Adrenal gland (tissue), 12 donors: ENCODE data around the gene EPHA10. TPM values are rescaled to one million over a fixed set of nuclear protein-coding genes. Genes with fewer than 3 reads are reported as not detected.
A peak's percentile ranks its signal among the peaks of the same experiment; 100 is the strongest.

Source experiments
- DNase-seq, 7 donors: peaks; one replicate each; pipeline ENCODE4 v3.0.0-alpha.2; 2019 to 2020
- H3K27ac ChIP-seq, 5 donors: fragments of 200-600 bp; sonication (generic) in 4 of 5; 1 replicate in 3 of 5; 2 replicates in 2 of 5; pipeline versions ENCODE4 v1.5.1 to v1.8.0; 2016 to 2020; ENCODE audit warnings: mild to moderate bottlenecking in 1 of 5
- H3K27me3 ChIP-seq: fragments of 200-600 bp; 2 replicates; pipeline ENCODE4 v1.8.0; 2021
- H3K36me3 ChIP-seq, 2 donors: fragments of 200-600 bp; replicated peaks in 1 of 2; 1 replicate in 1 of 2; 2 replicates in 1 of 2; pipeline versions ENCODE4 v1.5.1 to v1.8.0; 2018 to 2022
- H3K4me1 ChIP-seq, 2 donors: fragments of 200-600 bp; replicated peaks in 1 of 2; 1 replicate in 1 of 2; 2 replicates in 1 of 2; pipeline versions ENCODE4 v1.5.1 to v1.8.0; 2018 to 2021
- H3K4me3 ChIP-seq, 4 donors: fragments of 200-600 bp; sonication (generic) in 3 of 4; one replicate each; pipeline ENCODE4 v1.5.1; 2016 to 2018
- H3K9me3 ChIP-seq, 3 donors: fragments of 200-600 bp; sonication (generic) in 1 of 3; replicated peaks in 1 of 3; 1 replicate in 2 of 3; 2 replicates in 1 of 3; pipeline versions ENCODE4 v1.5.1 to v1.8.0; 2016 to 2021
- POLR2A ChIP-seq, 2 donors: fragments of 450-650 bp; IDR thresholded peaks; one replicate each; pipeline ENCODE4 v1.6.1; 2017; ENCODE audit warnings: antibody characterized with exemption in 2 of 2, mild to moderate bottlenecking in 2 of 2, moderate library complexity in 1 of 2
- WGBS, 4 donors: extraction: QIAGEN DNeasy Blood & Tissue Kit in 2 of 4; methylation state at CpG; one replicate each; pipeline versions ENCODE4 v1.1.5 to v1.1.7; 2013 to 2017; 5-methylcytosine and 5-hydroxymethylcytosine counted together
- intact Hi-C, 2 donors: fragments of 100-400 bp; cut with DNase I; formaldehyde crosslinking; loops; one replicate each; pipeline versions ENCODE4 v1.14.1 to v1.15.0; 2022 to 2023
- polyA plus RNA-seq, 3 donors: library from polyadenylated mRNA; stranded (reverse); fragments of 200-250 nt in 2 of 3; fragments of 350-450 nt in 1 of 3; fragmentation: Illumina TruSeq in 1 of 3; extraction: RNeasy Lipid Tissue Mini Kit (QIAGEN cat#74804) in 1 of 3; gene quantifications; one replicate each; pipeline ENCODE4 v1.2.3, GENCODE V29; 2013 to 2014
- total RNA-seq, 9 donors: library from RNA; depleted of rRNA in 4 of 9; stranded (reverse); fragments of >200 nt in 4 of 9; fragments of 120-200 nt in 1 of 9; fragmentation: NEBNext Ultra II Directional in 1 of 9; extraction: Animal tissue kit (Norgen Biotek cat#: 25700) in 1 of 9; gene quantifications; one replicate each; pipeline versions ENCODE4 v1.1.0 to v1.2.4, GENCODE V29; 2013 to 2023
- TF ChIP-seq, protein P1 (sequence below), 6 experiments: fragments of 450-650 bp in 4 of 6; fragments of 200-600 bp in 2 of 6; sonication (generic) in 1 of 6; IDR thresholded peaks; 1 replicate in 5 of 6; 2 replicates in 1 of 6; pipeline versions ENCODE4 v1.5.1 to v1.8.0; 2016 to 2021; ENCODE audit warnings: antibody characterized with exemption in 6 of 6, mild to moderate bottlenecking in 2 of 6, moderate library complexity in 1 of 6
- donor health status: healthy with polysubstance abuse.
- donor health status: Bipolar disorder and iron deficiency.
- donor health status: DM: yes; HTN: yes; CAD: no.
- donor health status: DM: no; HTN: no; CAD: no.
- donor health status: DM: no; HTN: no; CAD: no.
- donor health status: DM: yes; HTN: yes; CAD: no.

Gene EPHA10
- total and polyA plus RNA-seq, 12 donors = 0.06 to 3.9 (median 0.48) TPM

DNA sequence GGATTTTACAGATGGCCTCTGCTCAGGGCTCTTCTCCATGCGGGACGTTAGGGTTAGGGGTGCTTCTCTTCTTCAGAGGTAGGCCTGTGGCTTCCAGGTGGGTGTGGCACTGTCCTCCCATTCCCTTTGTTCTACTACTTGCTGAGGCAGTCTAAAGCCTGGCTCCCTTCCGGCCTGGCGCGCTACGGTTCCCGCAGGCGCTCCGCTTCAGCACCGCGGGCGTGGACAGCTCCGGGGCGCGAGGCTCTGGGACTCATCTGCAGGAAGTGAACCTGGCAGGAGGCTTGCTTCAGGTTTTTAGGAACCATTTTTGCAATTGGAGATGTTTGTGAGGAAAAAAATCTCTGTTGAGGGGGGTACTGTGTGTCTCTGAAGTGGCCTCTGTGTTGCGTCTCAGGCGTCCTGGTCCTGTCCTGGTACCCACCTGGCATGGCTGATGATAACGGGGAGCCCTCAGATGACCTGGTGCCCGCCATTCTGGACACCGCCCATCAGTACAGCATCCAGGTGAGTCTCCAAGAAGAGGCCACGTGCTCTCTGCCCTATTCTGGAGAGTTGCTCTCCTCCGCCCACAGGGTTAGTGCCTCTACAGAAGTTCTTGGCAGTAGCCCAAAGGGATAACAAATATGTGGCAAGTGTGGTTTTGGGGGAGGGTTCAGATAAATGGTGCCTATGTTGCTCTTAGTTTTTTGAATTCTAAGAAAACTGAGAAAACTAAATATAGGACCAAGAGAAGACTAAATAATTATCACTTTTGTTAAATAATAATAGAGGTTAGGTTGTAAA is 30.6 kb upstream of the EPHA10 start:
- intact Hi-C loops = no loop called here

DNA sequence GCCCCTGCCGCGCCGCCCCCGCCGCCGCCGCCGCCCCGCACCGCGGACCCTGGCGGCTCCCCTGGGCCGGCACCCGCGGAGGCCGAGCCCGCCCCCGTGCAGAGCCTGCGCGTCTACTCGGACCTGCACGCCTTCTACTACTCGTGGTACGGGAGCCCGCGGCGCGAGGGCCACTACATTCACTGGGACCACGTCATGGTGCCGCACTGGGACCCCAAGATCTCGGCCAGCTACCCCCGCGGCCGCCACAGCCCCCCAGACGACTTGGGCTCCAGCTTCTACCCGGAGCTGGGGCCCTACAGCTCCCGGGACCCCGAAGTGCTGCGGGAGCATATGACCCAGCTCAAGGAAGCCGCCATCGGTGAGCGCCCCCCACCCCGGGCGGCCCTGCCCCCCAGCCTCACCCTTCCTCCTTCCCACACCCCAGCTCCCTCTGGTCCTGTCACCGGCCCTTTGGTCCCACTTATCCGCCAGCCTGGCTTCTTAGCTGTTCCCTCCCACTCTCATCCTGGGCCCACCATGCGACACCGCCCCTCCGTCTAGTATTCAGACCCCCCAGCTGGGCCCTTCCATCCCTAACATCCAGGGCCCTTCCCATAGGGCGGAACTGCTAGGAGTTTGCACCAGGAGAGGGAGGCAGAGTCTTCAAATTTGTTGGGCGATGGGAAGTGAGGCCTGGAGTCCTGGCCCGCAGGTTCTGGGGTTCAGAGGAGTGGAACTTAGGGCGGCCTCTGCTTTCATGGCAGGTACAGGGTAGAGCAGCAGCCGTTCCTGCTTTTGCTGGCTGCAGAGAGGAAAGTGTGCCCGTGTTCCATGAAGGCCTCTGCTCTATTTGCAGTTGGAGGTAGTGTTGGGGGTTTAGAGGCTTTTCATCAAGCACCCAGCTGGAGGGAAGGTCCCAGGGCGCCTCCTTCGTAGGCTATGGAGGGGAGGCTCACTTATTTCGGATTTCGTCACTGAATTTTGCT is 29.7 kb upstream of the EPHA10 start:
- no peaks in the 10 kb centered on the region for H3K36me3 ChIP-seq
- H3K27ac ChIP-seq = no peak overlapping the region
- no peaks in the 10 kb centered on the region for H3K9me3 ChIP-seq
- peak overlapping the region in 1 of 4 donors; percentile 79 for H3K4me3 ChIP-seq
- 14 to 43% (median 28%) methylated on average over 9 to 59 of the region's 59 CpGs for WGBS, 4 donors
- H3K27me3 ChIP-seq = no peaks in the 10 kb centered on the region
- TF ChIP-seq POLR2A (IDR thresholded peaks at IDR 0.05) = no peak
- TF ChIP-seq, protein P1, sequence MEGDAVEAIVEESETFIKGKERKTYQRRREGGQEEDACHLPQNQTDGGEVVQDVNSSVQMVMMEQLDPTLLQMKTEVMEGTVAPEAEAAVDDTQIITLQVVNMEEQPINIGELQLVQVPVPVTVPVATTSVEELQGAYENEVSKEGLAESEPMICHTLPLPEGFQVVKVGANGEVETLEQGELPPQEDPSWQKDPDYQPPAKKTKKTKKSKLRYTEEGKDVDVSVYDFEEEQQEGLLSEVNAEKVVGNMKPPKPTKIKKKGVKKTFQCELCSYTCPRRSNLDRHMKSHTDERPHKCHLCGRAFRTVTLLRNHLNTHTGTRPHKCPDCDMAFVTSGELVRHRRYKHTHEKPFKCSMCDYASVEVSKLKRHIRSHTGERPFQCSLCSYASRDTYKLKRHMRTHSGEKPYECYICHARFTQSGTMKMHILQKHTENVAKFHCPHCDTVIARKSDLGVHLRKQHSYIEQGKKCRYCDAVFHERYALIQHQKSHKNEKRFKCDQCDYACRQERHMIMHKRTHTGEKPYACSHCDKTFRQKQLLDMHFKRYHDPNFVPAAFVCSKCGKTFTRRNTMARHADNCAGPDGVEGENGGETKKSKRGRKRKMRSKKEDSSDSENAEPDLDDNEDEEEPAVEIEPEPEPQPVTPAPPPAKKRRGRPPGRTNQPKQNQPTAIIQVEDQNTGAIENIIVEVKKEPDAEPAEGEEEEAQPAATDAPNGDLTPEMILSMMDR (IDR thresholded peaks at IDR 0.05) = no peak
- intact Hi-C loops = no loop called here
- H3K4me1 ChIP-seq = peaks cover 6 to 11% of the 10 kb centered on the region in 2 donors
- no peak for DNase-seq

More for the DNA sequence above, 30.6 kb upstream of the EPHA10 start:
- Histone ChIP-seq H3K27me3 (no peaks in the 10 kb centered on the region), H3K36me3 (no peaks in the 10 kb centered on the region), H3K4me1 (peaks cover 6 to 11% of the 10 kb centered on the region in 2 donors), H3K9me3 (no peaks in the 10 kb centered on the region), H3K4me3 (no peak overlapping the region), H3K27ac (no peak overlapping the region)
- 26 to 70% (median 35%) methylated on average over 9 to 22 of the region's 22 CpGs for WGBS, 4 donors
- peak; percentile 43 to 71 (median 57) for DNase-seq
- no peak for TF ChIP-seq POLR2A (IDR thresholded peaks at IDR 0.05)
- TF ChIP-seq, protein P1 (IDR thresholded peaks at IDR 0.05) = no peak

DNA sequence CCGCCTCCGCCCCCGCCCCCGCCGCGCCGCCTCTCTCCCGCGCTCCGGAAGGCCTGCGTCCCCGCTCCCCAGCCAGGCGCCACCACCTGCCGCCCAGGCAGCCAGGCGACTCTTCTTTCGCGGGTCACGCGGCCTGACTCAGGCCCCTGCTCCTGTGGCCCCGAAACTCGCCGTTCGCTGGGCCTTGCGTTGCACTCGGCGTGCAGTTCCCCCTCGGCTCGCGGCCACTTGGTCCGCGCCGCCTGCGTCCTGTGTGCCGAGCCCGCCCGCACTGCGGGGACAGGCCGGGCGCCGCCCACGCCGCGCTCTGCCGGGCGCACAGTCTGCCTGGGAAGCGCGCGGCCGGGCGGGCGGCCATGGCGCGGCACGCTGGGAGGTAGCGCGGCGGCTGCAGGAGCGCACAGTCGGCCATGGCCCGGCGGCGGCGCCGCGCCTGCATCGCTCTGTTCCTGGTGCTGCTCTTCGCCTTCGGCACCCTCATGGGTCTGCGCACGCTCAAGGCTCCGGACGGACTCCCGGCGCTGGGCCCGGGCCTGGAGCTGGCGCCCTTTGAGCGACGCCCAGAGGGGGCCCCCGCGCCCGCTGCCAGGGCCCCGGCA is 29.0 kb upstream of the EPHA10 start, which contains the start of gene MANEAL:
MANEAL (plus strand) TSS at position 75 of the 599 bp plus-strand sequence; CDS start at position 411, 336 bp downstream.
- Histone ChIP-seq H3K36me3 (no peaks in the 10 kb centered on the region), H3K4me3 (peak within 1 kb of the TSS in 2 of 4 donors; percentile 0 to 79), H3K27ac (peak within 1 kb of the TSS in 1 of 5 donors; percentile 29), H3K4me1 (peaks cover 6 to 11% of the 10 kb centered on the region in 2 donors), H3K27me3 (no peaks in the 10 kb centered on the region), H3K9me3 (no peaks in the 10 kb centered on the region)
- DNase-seq = peak; percentile 36 to 70 (median 46)
- no peak for TF ChIP-seq POLR2A (IDR thresholded peaks at IDR 0.05)
- TF ChIP-seq, protein P1 (IDR thresholded peaks at IDR 0.05) = no peak
- intact Hi-C loops = no loop called here
- 0 to 1% methylated on average over 68 to 81 of the region's 82 CpGs; no CpG with 5 or more reads in 2 of the 4 donors for whole genome bisulfite sequencing, 4 donors
